NOMO-1 treated with DMSO at 0.1 percent for 48 hours (cell line): Measurements from ENCODE around the gene FBH1.
"Not testable (repeated sequence)": the region's sequence is repeated elsewhere in the genome, so short reads cannot be mapped to it uniquely, and the experiment has no call there.

Experiments used
- DNase-seq: peaks from one replicate; lab custom pipeline; 2025; ENCODE audit not compliant: unreplicated experiment; lab: John Stamatoyannopoulos, UW

FBH1 gene

GRCh38 chr10:5889624-5890451, at the start of gene FBH1, which contains the start of gene ANKRD16:
FBH1 (plus strand) TSS chr10:5890243; CDS start chr10:5890346, 103 bp downstream.
ANKRD16 (minus strand) TSS chr10:5889893; CDS start chr10:5889354, 539 bp downstream.
- peak; percentile 91 for DNase-seq

GRCh38 chr10:5840314-5841307, 49.4 kb upstream of the FBH1 start:
- DNase-seq = peak; percentile 23

GRCh38 chr10:5841965-5842364, 48.1 kb upstream of the FBH1 start:
- no peak for DNase-seq

GRCh38 chr10:5843686-5844344, 46.2 kb upstream of the FBH1 start:
- DNase-seq = no peak

GRCh38 chr10:5844345-5845055, 45.5 kb upstream of the FBH1 start:
- no peak for DNase-seq

GRCh38 chr10:5846667-5847066, 43.4 kb upstream of the FBH1 start:
- not testable (repeated sequence) for DNase-seq

GRCh38 chr10:5854131-5854475, 35.9 kb upstream of the FBH1 start:
- no peak for DNase-seq

GRCh38 chr10:5855979-5856700, 33.9 kb upstream of the FBH1 start:
- no peak for DNase-seq

GRCh38 chr10:5856701-5857004, 33.4 kb upstream of the FBH1 start:
- DNase-seq = no peak

GRCh38 chr10:5858811-5859210, 31.2 kb upstream of the FBH1 start:
- no peak for DNase-seq

GRCh38 chr10:5860066-5860465, 30.0 kb upstream of the FBH1 start:
- peak; percentile 74 for DNase-seq

GRCh38 chr10:5862360-5862961, 27.6 kb upstream of the FBH1 start:
- no peak for DNase-seq

- not testable (repeated sequence) for DNase-seq
Measured at GRCh38 chr10:5862981-5863685, 26.9 kb upstream of the FBH1 start.

GRCh38 chr10:5866451-5867081, 23.5 kb upstream of the FBH1 start:
- peak; percentile 15 for DNase-seq

GRCh38 chr10:5867091-5867615, 22.9 kb upstream of the FBH1 start:
- DNase-seq = peak; percentile 45

GRCh38 chr10:5868383-5868782, 21.7 kb upstream of the FBH1 start:
- not testable (repeated sequence) for DNase-seq

GRCh38 chr10:5869156-5869555, 20.9 kb upstream of the FBH1 start:
- DNase-seq = no peak

GRCh38 chr10:5871596-5871995, 18.4 kb upstream of the FBH1 start:
- no peak for DNase-seq
